ENCODE results near the gene ABCA7.

ABCA7 gene

DNA sequence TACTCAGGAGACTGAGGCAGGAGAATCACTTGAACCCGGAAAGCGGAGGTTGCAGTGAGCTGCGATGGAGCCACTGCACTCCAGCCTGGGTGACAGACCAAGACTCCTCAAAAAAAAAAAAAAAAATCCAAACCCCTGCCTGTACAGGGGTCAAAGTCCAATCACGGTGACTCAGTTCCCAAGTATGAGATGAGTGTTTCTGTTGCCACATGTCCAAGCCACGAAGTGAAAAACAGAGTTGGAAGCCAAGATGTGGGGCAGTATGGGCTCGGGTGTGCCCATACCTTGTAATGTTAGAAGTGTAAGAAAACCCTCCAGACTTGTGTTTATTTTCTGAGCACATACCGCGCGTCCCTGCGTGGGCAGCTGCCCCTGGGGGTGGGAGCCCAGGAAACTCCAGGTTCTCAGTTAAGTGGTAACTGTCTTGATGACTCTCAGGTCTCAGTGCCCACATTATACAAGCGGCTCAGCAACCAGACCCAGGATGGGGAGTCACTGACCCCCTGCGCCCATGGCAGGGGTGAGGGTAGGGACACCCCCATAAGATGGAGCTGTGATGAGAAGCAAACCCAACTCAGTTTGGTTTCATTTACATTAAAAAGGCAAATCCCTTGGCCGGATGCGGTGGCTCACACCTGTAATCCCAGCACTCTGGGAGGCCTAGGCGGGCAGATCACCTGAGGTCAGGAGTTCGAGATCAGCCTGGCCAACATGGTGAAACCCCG, 62.7 kb downstream of the ABCA7 start:
- Histone ChIP-seq H3K36me3 (replicated peaks) (peaks cover 16% of the 10 kb centered on the region), H3K27me3 (ENCODE audit: low read depth) (no peaks in the 10 kb centered on the region), H3K9me3 (no peaks in the 10 kb centered on the region), H3K4me1 (peaks cover 11% of the 10 kb centered on the region), H3K4me3 (no peak overlapping the region)
- DNase-seq (ENCODE audit: low spot score in 2 of 2), result no peak
- in situ Hi-C loops (cut with MboI; ENCODE audit: low sequenced_read_pairs), result no loop called here

DNA sequence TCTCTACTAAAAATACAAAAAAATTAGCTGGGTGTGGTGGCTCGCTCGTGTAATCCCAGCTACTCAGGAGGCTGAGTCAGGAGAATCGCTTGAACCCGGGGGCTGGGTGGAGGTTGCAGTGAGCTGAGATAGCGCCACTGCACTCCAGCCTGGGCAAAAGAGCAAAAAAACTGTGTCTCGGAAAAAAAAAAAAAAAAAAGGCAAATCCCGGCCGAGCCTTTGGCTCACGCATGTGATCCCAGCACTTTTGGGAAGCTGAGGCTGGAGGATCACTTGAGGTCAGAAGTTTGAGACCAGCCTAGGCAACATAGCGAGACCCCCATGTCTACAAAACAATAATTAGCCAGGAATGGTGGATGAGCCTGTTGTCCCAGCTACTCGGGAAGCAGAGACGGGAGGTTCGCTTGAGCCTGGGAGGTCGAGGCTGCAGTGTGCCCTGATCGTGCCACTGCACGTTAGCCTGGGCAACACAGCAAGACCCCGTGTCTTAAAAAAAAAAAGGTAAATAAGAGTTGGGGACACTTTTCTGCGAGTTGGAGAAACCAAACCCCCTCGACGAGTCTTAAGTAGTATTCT, 63.3 kb downstream of the ABCA7 start:
- no peaks in the 10 kb centered on the region for H3K9me3 ChIP-seq
- H3K4me1 ChIP-seq, result peaks cover 11% of the 10 kb centered on the region
- peak overlapping the region; percentile 64 for H3K4me3 ChIP-seq

DNA sequence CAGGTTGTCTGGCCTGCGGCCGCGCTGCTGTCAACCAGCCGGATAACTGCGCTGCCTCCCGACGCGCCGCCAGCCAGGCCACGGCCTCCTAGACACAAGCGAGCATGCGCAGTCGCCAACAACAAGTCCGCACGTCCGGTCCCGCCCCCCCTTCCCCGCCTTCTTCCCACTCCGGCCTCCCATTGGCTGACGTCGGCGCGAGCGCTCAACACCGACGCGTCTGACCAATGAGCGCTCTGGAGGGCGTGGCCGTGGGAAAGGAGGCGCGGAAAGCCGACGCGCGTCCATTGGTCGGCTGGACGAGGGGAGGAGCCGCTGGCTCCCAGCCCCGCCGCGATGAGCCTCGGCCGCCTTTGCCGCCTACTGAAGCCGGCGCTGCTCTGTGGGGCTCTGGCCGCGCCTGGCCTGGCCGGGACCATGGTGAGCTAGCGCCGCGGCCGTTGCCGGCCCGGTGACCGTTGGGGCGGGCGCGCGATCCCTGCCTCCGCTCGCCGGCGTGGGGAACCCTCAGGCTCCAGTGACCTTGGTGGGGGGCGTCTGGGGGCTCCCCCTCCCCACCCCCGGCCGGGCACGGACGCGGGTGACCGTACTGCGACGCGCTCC, 63.9 kb downstream of the ABCA7 start, which contains the start of gene GPX4:
Gene GPX4, plus strand, starts transcription at position 287 of the 603 bp plus-strand sequence. Its CDS starts 50 bp downstream, at position 337.
- Histone ChIP-seq H3K4me1 (peaks cover 11% of the 10 kb centered on the region), H3K4me3 (peak within 1 kb of the TSS; percentile 64), H3K9me3 (no peaks in the 10 kb centered on the region), H3K36me3 (replicated peaks) (peaks cover 22% of the 10 kb centered on the region), H3K27me3 (ENCODE audit: low read depth) (no peaks in the 10 kb centered on the region)
- peak; percentile 95 to 99 for DNase-seq (ENCODE audit: low spot score in 2 of 2)
- in situ Hi-C loops (cut with MboI; ENCODE audit: low sequenced_read_pairs), result no loop called here

More for the DNA sequence above, 63.3 kb downstream of the ABCA7 start:
- DNase-seq (ENCODE audit: low spot score in 2 of 2), result no peak
- H3K27me3 ChIP-seq (ENCODE audit: low read depth), result no peaks in the 10 kb centered on the region
- H3K36me3 ChIP-seq (replicated peaks), result peaks cover 20% of the 10 kb centered on the region
- in situ Hi-C loops (cut with MboI; ENCODE audit: low sequenced_read_pairs), result no loop called here

DNA sequence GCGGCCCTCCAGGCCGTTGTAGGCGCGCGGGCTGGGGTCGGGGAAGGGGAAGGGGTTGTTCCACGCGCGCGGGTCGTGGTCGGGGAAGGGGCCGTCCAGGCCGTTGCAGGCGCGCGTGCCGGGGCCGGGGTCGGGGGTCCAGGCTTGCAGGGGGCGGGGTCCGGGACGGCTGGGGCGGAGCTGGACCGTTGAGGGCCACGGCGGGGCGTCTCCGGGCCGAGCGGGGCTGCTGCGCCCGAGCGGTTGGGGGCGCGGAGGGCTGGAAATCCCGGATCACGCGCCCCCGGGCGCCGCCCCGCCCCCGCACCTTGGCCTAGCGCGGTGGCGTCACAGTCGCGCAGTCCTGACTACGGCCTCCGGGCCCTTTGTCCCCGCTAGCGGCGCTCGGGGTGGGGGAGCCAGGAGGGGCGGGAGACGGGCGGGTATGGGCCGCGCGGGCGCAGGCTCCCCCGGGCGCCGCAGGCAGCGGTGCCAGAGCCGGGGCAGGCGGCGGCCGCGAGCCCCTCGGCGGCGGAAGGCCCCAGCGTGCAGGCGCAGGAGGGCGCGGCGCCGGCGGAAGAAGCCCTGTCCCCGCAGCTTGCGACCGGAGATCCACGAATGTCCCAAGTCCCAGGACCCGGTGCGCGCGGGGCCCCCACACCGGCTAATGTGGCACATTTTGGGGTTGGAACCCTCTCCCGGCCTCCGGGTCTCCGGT, 64.6 kb downstream of the ABCA7 start:
- Histone ChIP-seq H3K4me1 (peaks cover 11% of the 10 kb centered on the region), H3K36me3 (replicated peaks) (peaks cover 26% of the 10 kb centered on the region), H3K27me3 (ENCODE audit: low read depth) (no peaks in the 10 kb centered on the region), H3K9me3 (no peaks in the 10 kb centered on the region), H3K4me3 (peak overlapping the region; percentile 64)
- in situ Hi-C loops (cut with MboI; ENCODE audit: low sequenced_read_pairs), result loop anchor here (5.0 kb wide), 1 partner anchor 98 kb away; no protein-coding TSS in a partner anchor
- peak; percentile 39 to 84 for DNase-seq (ENCODE audit: low spot score in 2 of 2)

DNA sequence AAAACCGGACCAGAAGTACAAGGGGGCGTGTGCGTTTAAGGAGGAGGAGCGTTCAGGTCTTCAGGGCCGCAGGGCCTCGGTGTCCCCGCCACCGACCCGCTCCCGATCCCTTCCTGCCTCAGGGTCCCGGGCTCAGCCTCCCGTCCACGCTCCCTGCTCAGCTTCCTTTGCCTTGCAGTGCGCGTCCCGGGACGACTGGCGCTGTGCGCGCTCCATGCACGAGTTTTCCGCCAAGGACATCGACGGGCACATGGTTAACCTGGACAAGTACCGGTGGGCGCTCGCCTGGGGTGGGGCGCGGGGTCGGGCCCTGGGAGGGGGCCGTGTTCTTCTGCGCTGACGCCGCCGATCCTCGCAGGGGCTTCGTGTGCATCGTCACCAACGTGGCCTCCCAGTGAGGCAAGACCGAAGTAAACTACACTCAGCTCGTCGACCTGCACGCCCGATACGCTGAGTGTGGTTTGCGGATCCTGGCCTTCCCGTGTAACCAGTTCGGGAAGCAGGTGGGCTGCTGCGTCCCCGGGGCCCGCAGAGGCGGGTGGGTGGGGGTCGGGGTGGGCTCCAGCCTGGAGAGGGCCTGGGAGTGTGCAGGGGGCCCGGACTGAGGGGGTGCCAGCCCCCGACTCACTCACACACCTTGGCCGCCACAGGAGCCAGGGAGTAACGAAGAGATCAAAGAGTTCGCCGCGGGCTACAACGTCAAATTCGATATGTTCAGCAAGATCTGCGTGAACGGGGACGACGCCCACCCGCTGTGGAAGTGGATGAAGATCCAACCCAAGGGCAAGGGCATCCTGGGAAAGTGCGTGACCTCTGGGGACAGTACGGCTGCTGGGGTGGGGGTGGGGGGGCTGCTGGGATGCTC, 65.3 kb downstream of the ABCA7 start:
- Histone ChIP-seq H3K9me3 (no peaks in the 10 kb centered on the region), H3K27me3 (ENCODE audit: low read depth) (no peaks in the 10 kb centered on the region), H3K4me1 (peaks cover 11% of the 10 kb centered on the region), H3K4me3 (peak overlapping the region; percentile 64), H3K36me3 (replicated peaks) (peaks cover 26% of the 10 kb centered on the region)
- in situ Hi-C loops (cut with MboI; ENCODE audit: low sequenced_read_pairs), result loop anchor here (5.0 kb wide), 1 partner anchor 97 kb away; no protein-coding TSS in a partner anchor
- peak in 1 of 2 experiments; percentile 56 for DNase-seq (ENCODE audit: low spot score in 2 of 2)

DNA sequence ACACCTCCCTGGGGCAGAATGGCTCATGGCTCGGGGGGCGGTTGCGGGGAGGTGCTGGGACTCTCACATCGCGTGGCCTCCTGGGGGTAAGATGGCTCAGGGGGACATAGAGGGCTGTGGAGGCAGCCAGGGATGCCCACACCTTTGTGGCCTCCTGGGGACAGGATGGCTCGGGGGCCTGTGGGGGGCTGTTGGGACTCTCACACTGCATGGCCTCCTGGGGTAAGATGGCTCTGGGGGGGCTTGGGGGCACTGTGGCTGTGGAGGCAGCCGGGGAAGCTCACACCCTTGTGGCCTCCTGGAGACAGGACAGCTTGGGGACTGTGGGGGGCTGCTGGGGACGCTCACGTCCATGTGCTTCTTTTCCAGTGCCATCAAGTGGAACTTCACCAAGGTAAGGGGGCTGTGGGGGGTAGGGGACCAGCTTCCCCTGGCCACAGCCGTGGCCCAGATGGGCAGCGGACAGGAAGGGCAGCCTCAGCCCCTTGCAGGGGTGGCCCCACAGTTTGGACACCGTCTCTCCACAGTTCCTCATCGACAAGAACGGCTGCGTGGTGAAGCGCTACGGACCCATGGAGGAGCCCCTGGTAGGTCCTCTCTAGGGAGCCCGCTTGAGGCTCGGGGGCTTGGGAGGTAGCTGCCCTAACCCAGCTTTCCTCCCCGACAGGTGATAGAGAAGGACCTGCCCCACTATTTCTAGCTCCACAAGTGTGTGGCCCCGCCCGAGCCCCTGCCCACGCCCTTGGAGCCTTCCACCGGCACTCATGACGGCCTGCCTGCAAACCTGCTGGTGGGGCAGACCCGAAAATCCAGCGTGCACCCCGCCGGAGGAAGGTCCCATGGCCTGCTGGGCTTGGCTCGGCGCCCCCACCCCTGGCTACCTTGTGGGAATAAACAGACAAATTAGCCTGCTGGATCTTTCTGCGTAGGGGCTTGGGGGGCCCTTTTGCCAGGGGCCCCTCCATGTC, 66.2 kb downstream of the ABCA7 start:
- Histone ChIP-seq H3K4me3 (no peak overlapping the region), H3K4me1 (peaks cover 11% of the 10 kb centered on the region), H3K36me3 (replicated peaks) (peaks cover 26% of the 10 kb centered on the region), H3K9me3 (no peaks in the 10 kb centered on the region), H3K27me3 (ENCODE audit: low read depth) (no peaks in the 10 kb centered on the region)
- in situ Hi-C loops (cut with MboI; ENCODE audit: low sequenced_read_pairs), result loop anchor here (5.0 kb wide), 1 partner anchor 96 kb away; no protein-coding TSS in a partner anchor
- DNase-seq (ENCODE audit: low spot score in 2 of 2), result no peak

DNA sequence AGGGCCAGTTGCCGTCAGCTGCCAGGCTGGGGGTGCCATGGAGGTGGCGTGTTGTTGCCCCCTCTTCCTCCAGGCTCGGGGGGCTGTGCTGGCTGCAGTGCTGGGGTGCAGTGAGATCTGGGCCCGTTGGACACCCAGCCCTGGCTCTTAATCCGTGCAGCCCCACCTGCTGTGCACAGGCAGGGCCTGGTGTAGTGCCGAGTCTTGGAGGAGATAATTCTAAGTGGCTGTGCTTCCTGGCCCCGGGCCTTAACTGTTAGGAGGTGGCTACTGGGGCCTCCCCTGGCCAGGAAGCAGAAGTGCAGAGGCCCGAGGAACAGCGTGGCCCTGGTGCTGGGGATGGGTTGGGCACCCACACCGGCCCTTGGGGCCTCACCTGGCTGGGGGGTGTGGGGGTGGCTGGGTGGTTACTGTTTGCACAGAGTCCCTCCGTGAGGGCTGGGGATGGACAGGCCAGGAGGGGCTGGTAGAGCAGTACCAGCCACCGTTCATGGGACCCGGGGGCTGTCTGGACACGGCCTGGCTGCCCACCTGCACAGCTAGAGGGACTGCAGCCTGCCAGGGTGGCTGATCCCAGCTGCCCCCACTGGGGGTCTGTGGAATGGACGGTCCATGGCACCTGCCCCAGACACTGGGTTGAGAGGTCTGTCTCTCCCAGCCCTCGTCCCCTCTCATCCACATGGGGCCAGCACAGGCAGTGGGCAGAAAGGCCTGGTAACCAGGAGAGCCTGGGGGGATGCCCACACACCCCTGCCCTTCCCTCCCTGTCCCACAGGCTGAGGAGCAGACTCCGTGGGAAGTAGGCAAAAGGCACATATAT, 67.1 kb downstream of the ABCA7 start:
- no peaks in the 10 kb centered on the region for H3K27me3 ChIP-seq (ENCODE audit: low read depth)
- H3K9me3 ChIP-seq, result no peaks in the 10 kb centered on the region
- DNase-seq (ENCODE audit: low spot score in 2 of 2), result no peak
- in situ Hi-C loops (cut with MboI; ENCODE audit: low sequenced_read_pairs), result loop anchor here (5.0 kb wide), 1 partner anchor 95 kb away; no protein-coding TSS in a partner anchor
- no peak overlapping the region for H3K4me3 ChIP-seq
- H3K4me1 ChIP-seq, result peaks cover 5% of the 10 kb centered on the region; the same call in 1 of the 2 replicates
- peaks cover 28% of the 10 kb centered on the region for H3K36me3 ChIP-seq (replicated peaks)

DNA sequence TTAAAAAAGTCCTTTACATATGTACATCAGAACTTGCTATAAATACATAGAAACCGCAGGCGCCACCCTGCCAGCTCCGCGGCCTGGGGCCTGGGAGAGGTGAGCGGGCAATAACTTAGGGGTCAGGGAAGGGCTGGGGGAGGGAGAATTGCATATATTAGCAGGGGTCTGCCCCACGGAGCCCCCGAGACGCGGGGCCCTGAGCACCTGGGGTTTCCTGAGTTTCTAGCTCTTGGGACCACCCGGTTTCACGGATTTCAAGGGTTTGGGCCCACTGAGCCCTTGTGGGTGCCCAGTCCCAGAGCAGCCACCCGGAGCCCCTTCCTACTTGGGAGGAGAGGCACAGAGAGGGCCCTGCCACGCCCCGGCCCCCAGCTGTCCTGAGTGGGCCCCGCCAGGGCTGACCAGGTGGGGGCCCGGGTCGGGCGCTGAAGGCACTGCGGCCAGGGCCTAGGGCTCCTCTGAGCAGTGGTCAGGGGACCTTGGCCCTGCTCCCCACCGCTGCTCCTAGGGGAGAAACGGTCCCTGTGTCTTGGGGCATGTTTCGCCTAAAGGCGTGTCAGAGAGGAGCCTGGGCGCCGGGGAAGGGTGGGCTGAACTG, 67.9 kb downstream of the ABCA7 start:
- Histone ChIP-seq H3K27me3 (ENCODE audit: low read depth) (no peaks in the 10 kb centered on the region), H3K4me3 (no peak overlapping the region), H3K36me3 (replicated peaks) (peaks cover 33% of the 10 kb centered on the region), H3K4me1 (peaks cover 1% of the 10 kb centered on the region; the same call in 1 of the 2 replicates), H3K9me3 (no peaks in the 10 kb centered on the region)
- no peak for DNase-seq (ENCODE audit: low spot score in 2 of 2)
- in situ Hi-C loops (cut with MboI; ENCODE audit: low sequenced_read_pairs), result loop anchor here (5.0 kb wide), 1 partner anchor 95 kb away; no protein-coding TSS in a partner anchor

DNA sequence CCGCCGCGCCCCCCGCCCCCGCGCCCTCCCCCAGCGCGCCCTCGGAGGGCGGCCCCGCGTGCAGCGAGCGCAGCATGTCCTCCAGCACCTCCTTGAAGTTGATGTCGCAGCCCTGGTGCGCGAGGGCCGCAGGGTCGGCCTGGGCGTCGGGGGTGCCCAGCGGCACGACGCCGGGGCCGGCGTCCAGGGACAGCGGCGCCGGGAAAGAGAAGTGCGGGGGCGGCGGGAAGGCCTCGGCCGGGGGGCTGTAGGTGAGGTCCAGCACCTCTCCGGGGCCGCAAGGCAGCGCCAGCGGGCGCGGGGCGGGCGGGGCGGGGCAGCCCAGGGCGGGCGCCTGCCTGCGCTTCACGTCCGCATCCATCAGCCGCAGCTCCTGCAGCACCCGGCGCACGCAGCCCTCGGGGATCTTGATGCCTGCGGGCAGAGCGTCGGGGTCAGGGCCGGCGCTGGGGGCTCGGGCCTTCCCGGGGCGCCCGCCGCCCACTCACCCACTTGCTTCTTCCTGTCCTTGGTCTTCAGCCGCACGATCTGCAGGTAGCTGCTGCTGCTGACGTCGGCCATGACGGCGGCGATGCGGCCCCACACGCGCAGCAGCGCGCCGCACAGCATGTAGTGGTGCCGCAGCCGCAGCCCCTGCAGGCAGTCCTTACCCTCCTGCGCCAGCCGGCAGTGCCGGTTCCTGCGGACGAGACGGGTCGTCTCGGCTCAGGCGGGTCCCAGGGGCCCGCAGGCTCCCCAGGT, 68.6 kb downstream of the ABCA7 start:
- no peak for DNase-seq (ENCODE audit: low spot score in 2 of 2)
- Histone ChIP-seq H3K36me3 (replicated peaks) (peaks cover 37% of the 10 kb centered on the region), H3K4me3 (no peak overlapping the region), H3K4me1 (peaks cover under 1% of the 10 kb centered on the region; the same call in 1 of the 2 replicates), H3K9me3 (no peaks in the 10 kb centered on the region), H3K27me3 (ENCODE audit: low read depth) (no peaks in the 10 kb centered on the region)
- in situ Hi-C loops (cut with MboI; ENCODE audit: low sequenced_read_pairs), result loop anchor here (5.0 kb wide), 1 partner anchor 94 kb away; no protein-coding TSS in a partner anchor

DNA sequence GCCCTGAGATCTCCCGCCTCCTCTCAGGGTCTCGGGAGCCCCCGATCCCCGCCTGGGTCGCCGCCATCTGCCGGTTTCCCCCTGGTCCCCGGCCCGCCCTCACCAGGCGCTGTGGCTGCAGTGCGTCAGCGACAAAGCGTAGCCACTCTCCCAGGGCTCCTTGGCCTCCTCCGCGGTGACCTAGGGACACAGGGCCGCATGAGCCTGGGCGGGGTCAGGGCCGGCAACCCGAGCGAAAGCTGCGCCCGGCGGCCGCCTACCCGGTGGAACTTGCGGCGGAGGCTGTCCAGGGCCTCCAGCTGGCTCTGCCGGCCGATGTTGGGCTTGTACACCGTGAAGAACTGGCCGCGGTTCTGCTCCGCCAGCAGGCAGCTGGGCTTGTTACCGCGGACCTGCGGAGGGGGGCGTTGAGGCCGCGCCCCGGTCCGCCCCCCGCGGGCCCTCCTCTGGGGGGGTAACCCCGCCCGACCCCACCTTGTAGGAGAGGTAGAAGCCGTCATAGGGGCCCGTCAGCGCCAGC, 69.2 kb downstream of the ABCA7 start:
- in situ Hi-C loops (cut with MboI; ENCODE audit: low sequenced_read_pairs), result loop anchor here (5.0 kb wide), 1 partner anchor 93 kb away; no protein-coding TSS in a partner anchor
- no peak overlapping the region for H3K4me3 ChIP-seq
- no peaks in the 10 kb centered on the region for H3K9me3 ChIP-seq
- H3K36me3 ChIP-seq (replicated peaks), result peaks cover 43% of the 10 kb centered on the region
- no peak for DNase-seq (ENCODE audit: low spot score in 2 of 2)
- no peaks in the 10 kb centered on the region for H3K27me3 ChIP-seq (ENCODE audit: low read depth)
- H3K4me1 ChIP-seq, result peaks cover 5% of the 10 kb centered on the region; the same call in 1 of the 2 replicates
